LNCAP (cell line): ENCODE results near the gene MTSS2.

Source experiments
- TF ChIP-seq, protein P1 (sequence below): fragments of 450-650 bp; IDR thresholded peaks from 2 replicates; pipeline ENCODE4 v1.5.1; 2017; ENCODE audit warnings: mild to moderate bottlenecking

MTSS2 gene

DNA sequence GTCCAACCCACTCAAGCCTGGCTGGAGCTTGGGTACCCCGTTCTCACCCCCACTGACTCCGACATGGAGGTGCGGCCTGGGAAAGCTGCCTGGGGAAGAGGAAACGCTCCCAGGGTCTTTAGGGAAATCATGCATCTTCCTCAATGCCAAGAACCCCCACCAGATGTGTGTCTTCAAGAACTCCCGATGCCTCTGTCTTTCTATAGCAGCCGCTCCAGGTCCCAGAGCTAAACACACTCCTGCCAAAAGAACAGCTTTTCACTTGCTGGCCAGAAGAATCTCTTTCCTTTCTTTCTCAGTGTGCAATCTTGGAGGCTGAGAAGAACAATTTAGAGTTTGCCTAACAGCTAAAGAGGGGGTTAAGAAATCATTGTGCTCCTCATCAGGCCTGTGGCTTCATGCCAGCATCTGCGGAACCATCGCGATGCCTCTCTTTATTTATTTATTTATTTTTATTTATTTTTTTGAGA is 41.1 kb upstream of the MTSS2 start:
- TF ChIP-seq, protein P1, sequence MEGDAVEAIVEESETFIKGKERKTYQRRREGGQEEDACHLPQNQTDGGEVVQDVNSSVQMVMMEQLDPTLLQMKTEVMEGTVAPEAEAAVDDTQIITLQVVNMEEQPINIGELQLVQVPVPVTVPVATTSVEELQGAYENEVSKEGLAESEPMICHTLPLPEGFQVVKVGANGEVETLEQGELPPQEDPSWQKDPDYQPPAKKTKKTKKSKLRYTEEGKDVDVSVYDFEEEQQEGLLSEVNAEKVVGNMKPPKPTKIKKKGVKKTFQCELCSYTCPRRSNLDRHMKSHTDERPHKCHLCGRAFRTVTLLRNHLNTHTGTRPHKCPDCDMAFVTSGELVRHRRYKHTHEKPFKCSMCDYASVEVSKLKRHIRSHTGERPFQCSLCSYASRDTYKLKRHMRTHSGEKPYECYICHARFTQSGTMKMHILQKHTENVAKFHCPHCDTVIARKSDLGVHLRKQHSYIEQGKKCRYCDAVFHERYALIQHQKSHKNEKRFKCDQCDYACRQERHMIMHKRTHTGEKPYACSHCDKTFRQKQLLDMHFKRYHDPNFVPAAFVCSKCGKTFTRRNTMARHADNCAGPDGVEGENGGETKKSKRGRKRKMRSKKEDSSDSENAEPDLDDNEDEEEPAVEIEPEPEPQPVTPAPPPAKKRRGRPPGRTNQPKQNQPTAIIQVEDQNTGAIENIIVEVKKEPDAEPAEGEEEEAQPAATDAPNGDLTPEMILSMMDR = no peak

DNA sequence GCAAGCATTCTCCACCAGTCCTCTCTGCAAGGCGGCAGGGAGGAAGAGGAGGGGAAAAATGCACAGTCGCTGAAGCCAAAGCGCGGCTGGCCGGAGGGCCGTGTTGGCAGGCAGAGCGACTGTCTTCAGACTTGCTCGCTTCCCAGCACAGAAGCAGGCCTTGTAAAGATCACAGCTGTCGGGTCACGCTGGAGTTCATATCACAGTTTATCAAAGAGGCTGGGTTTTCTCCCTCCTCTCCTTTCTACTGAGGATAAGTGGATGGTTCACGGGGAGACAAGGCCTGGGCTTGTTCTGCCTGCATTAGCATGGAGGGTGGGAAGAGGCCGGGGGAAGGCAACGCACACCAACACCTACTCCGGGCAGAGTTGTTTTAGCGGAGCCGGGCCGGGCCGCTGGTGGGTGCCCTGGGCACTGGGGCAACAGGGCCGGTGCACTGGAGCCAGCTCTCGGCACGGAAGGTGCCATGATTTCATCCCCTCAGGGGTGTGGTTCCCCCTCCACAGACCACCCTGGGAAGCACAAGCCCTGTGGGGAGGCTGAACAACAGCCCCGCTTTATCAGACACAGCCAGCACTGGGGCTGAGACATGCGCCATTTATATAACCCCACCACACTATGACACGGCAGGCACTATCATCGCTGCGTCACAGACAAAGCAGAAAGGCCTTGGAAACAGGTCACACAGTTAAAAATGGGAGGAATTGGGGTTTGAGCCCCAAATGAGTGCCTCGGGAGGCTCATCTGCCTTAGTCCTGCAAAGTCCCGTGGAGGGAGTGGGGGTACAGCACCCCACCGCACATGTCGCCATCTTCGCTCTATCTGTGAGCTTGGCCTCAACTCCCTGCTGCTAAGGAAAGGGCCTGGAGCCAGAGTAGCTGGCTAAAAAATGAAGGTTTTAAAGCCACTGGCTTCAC is 40.3 kb upstream of the MTSS2 start:
- TF ChIP-seq, protein P1 = no peak

DNA sequence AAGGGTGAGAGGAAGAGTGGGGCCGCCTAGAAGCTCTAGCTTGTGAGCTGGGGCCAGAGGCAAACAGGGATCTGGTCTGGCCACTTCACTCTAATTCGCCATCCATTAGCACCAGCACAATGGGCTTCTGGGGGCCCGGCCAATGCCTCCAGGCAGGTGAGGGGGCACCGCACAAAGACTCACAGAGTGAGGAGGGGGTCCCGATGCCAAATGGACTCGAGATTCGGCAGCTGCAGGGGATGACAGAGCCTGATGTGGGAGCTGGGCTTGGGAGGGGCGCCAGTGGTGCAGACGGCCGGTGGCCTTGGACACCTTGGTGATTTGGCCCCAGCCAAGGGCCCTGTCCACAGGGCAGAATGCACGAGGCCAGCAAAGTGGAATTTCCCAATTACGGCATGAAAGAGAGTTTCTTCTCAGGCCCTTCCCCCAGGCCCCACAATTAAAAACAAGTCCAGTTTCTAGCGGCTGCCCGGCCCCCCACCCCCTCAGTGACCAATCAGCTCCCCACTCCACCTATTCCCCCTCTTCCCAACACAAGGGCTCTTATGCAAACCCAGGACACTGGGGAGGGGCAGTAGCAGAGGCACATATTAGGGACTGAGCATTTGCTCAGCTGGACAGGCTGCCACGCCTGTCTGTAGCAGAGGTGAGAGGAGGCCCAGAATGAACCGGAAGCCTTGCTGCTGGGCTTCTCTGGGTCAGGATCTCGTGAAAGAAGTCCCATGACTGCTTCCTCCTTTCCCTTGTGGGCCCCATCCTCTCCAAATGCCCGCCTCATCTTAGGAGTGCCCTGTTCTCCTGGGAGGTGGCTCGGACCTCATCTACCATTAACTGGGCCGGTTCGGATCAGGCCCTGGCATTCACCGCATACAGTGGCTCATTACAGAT is 39.4 kb upstream of the MTSS2 start:
- TF ChIP-seq, protein P1 = no peak

DNA sequence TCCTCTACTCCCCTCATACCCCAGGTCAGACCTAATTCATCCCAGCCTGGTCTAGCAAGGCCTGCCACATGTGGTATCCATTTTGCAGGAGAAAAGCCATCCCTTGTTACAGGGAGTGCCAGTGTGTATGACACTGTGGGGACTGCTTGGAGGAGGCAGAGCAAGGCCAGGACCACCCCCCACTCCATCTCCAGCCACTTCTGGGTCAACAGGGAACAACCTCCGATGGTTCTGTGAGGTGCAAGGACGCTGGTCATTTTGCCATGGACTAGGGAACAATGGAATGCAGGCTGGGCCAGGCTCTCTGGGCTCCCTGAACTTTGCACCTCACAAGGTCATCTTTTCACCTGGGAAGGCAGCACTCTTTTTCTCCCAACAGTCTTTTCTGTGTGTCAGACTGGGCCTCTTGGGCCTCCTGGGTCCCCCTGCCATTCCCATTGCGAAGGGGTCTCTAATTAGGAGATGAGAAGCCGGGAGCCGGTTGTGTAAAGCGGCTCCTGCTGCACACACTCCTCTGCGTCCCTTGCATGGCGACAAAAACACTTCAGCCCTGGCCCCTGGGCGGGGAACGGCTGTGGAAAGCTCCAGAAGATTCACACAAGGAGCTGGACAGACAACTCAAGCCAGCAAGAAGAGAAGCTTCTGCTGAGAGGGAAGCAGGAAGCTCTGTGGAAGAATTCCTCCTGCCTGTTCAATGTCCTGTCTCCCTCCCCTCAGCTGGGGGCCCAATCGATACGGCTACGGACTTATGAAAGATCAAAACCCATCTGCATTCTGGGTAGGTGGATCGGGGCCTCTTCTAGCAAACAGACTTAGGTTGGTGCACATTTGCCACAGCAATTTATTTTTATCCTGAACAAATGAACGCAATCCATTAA is 38.5 kb upstream of the MTSS2 start:
- TF ChIP-seq, protein P1 = no peak

DNA sequence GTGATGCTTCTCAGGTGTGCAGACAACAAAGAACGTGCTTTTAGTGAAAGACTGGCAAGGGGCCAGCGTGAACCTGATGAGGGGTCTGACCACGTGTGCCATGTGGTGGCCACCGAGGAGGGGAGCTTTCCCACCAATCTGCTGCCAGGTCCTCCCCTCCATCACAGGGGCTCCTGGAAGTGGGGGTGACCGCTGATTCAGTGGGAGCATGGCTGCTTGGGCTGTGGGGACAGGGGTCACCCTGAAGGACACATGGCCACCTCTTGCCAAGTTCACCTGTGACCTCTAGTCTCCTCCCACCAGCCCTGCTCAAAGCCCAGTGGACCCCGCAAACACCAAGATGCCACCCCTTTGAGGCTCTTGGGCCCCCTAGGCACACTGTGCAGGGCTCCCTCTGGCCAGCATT is 37.9 kb upstream of the MTSS2 start:
- TF ChIP-seq, protein P1 = no peak

DNA sequence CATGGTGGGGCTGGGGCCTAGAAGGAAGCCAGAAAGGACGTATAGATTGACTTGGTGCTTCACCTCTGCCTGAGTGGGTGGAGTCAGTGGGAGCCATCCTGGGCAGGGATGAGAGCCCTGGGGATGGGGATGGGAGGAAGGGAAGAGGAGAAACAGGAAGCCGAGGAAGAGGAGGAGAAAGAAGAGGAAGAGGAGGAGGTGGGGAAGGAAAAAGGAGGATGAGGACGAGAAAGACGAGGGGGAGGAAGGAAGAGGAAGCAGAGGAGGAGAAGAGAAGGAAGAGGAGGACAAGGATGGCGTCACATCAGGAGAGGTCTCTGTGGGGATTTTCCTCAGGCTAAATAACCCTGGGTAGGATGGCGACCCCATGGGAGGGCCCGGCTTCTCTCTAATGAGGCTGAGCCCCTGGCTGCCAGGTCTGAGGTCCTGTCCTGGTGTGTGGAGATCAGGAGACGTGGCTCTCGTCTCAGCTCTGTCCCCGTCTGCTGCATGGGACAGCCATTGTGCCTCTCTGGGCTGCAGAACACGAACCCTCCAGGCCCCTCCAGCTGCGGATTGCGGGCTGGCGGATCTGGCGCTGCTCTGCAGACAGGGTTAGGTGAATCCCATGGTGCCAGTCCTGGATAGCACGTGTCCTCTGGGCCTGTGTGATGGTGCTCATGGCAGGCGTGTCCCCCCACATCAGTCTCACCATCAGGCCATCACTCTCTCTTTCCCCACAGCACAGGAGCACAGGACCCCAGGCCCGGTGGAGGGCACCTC is 35.5 kb upstream of the MTSS2 start:
- TF ChIP-seq, protein P1 = no peak
